ENCODE measurements around the gene PAX5. TPM values are rescaled to one million over a fixed set of nuclear protein-coding genes. Genes with fewer than 3 reads are reported as not detected.

The PAX5 gene
- total and polyA plus RNA-seq, 4 experiments from 2014 or later: 0.32 TPM; not detected in 3

GRCh38 chr9:36815566-36816348, 218.3 kb downstream of the PAX5 start:
- Histone ChIP-seq H3K4me3 (ENCODE audit: low read length in 2 of 2) (no peak overlapping the region), H3K9me3 (ENCODE audit: control insufficient read depth in 1 of 2, low read length in 2 of 2) (no peaks in the 10 kb centered on the region), H3K4me1 (ENCODE audit: insufficient read depth, low read length) (no peaks in the 10 kb centered on the region), H3K27ac (ENCODE audit: low read depth, low read length) (no peak overlapping the region), H3K27me3 (ENCODE audit: insufficient read depth, low read length) (no peaks in the 10 kb centered on the region), H3K36me3 (ENCODE audit: insufficient read depth, low read length) (no peaks in the 10 kb centered on the region)
- no peak overlapping the region for H3K4me3 Mint-ChIP-seq
- no peak for DNase-seq
- ChIA-PET CTCF (ENCODE audit: partially characterized antibody) (no interaction called here), POLR2A (ENCODE audit: partially characterized antibody) (no interaction called here)
- no peaks in the 10 kb centered on the region for H3K9me3 Mint-ChIP-seq
- intact Hi-C loops (cut with micrococcal nuclease): no loop called here
- peaks cover 18 to 26% of the 10 kb centered on the region in 2 donors for H3K27me3 Mint-ChIP-seq
- H3K4me1 Mint-ChIP-seq: peaks cover 0 to 5% (median under 1%) of the 10 kb centered on the region in 4 donors
- H3K27ac Mint-ChIP-seq: no peak overlapping the region
- H3K36me3 Mint-ChIP-seq: no peaks in the 10 kb centered on the region

GRCh38 chr9:36815023-36815422, 219.0 kb downstream of the PAX5 start:
- CTCF ChIA-PET (ENCODE audit: partially characterized antibody): no interaction called here
- no peaks in the 10 kb centered on the region for H3K9me3 ChIP-seq (ENCODE audit: control insufficient read depth in 1 of 2, low read length in 2 of 2)
- H3K36me3 ChIP-seq (ENCODE audit: insufficient read depth, low read length): no peaks in the 10 kb centered on the region
- no peaks in the 10 kb centered on the region for H3K27me3 ChIP-seq (ENCODE audit: insufficient read depth, low read length)
- H3K4me3 ChIP-seq (ENCODE audit: low read length in 2 of 2): no peak overlapping the region
- H3K4me3 Mint-ChIP-seq: no peak overlapping the region
- no peak overlapping the region for H3K27ac ChIP-seq (ENCODE audit: low read depth, low read length)
- peaks cover 0 to 5% (median under 1%) of the 10 kb centered on the region in 4 donors for H3K4me1 Mint-ChIP-seq
- no peak overlapping the region for H3K27ac Mint-ChIP-seq
- no peaks in the 10 kb centered on the region for H3K9me3 Mint-ChIP-seq
- intact Hi-C loops (cut with micrococcal nuclease): no loop called here
- DNase-seq: no peak
- no peaks in the 10 kb centered on the region for H3K4me1 ChIP-seq (ENCODE audit: insufficient read depth, low read length)
- POLR2A ChIA-PET (ENCODE audit: partially characterized antibody): no interaction called here
- H3K27me3 Mint-ChIP-seq: peaks cover 16 to 26% of the 10 kb centered on the region in 2 donors
- no peaks in the 10 kb centered on the region for H3K36me3 Mint-ChIP-seq

GRCh38 chr9:36813154-36813553, 220.9 kb downstream of the PAX5 start:
- intact Hi-C loops (cut with micrococcal nuclease): no loop called here
- peak overlapping the region in 1 of 7 donors; percentile 29 for H3K27ac Mint-ChIP-seq
- H3K27ac ChIP-seq (ENCODE audit: low read depth, low read length): no peak overlapping the region

GRCh38 chr9:36812556-36812955, 221.5 kb downstream of the PAX5 start:
- no peaks in the 10 kb centered on the region for H3K36me3 ChIP-seq (ENCODE audit: insufficient read depth, low read length)
- no peak overlapping the region for H3K4me3 Mint-ChIP-seq
- H3K9me3 Mint-ChIP-seq: no peaks in the 10 kb centered on the region
- H3K27ac Mint-ChIP-seq: no peak overlapping the region
- no peaks in the 10 kb centered on the region for H3K36me3 Mint-ChIP-seq
- no peak overlapping the region for H3K4me3 ChIP-seq (ENCODE audit: low read length in 2 of 2)
- CTCF ChIA-PET (ENCODE audit: partially characterized antibody): no interaction called here
- no peaks in the 10 kb centered on the region for H3K9me3 ChIP-seq (ENCODE audit: control insufficient read depth in 1 of 2, low read length in 2 of 2)
- no peak for DNase-seq
- POLR2A ChIA-PET (ENCODE audit: partially characterized antibody): no interaction called here
- no peaks in the 10 kb centered on the region for H3K27me3 ChIP-seq (ENCODE audit: insufficient read depth, low read length)
- no peak overlapping the region for H3K27ac ChIP-seq (ENCODE audit: low read depth, low read length)
- no peaks in the 10 kb centered on the region for H3K4me1 ChIP-seq (ENCODE audit: insufficient read depth, low read length)
- peaks cover 7 to 20% of the 10 kb centered on the region in 2 donors for H3K27me3 Mint-ChIP-seq
- no peaks in the 10 kb centered on the region for H3K4me1 Mint-ChIP-seq
- intact Hi-C loops (cut with micrococcal nuclease): no loop called here

More at GRCh38 chr9:36813154-36813553, 220.9 kb downstream of the PAX5 start:
- Mint-ChIP-seq H3K36me3 (no peaks in the 10 kb centered on the region), H3K9me3 (no peaks in the 10 kb centered on the region), H3K4me3 (no peak overlapping the region), H3K27me3 (peaks cover 7 to 20% of the 10 kb centered on the region in 2 donors), H3K4me1 (no peaks in the 10 kb centered on the region)
- H3K9me3 ChIP-seq (ENCODE audit: control insufficient read depth in 1 of 2, low read length in 2 of 2): no peaks in the 10 kb centered on the region
- ChIA-PET CTCF (ENCODE audit: partially characterized antibody) (no interaction called here), POLR2A (ENCODE audit: partially characterized antibody) (no interaction called here)
- DNase-seq: no peak
- H3K4me3 ChIP-seq (ENCODE audit: low read length in 2 of 2): no peak overlapping the region
- no peaks in the 10 kb centered on the region for H3K4me1 ChIP-seq (ENCODE audit: insufficient read depth, low read length)
- no peaks in the 10 kb centered on the region for H3K36me3 ChIP-seq (ENCODE audit: insufficient read depth, low read length)
- H3K27me3 ChIP-seq (ENCODE audit: insufficient read depth, low read length): no peaks in the 10 kb centered on the region

GRCh38 chr9:36808251-36808650, 225.8 kb downstream of the PAX5 start:
- Histone ChIP-seq H3K27me3 (ENCODE audit: insufficient read depth, low read length) (no peaks in the 10 kb centered on the region), H3K4me1 (ENCODE audit: insufficient read depth, low read length) (no peaks in the 10 kb centered on the region), H3K27ac (ENCODE audit: low read depth, low read length) (no peak overlapping the region), H3K4me3 (ENCODE audit: low read length in 2 of 2) (no peak overlapping the region), H3K9me3 (ENCODE audit: control insufficient read depth in 1 of 2, low read length in 2 of 2) (no peaks in the 10 kb centered on the region), H3K36me3 (ENCODE audit: insufficient read depth, low read length) (no peaks in the 10 kb centered on the region)
- intact Hi-C loops (cut with micrococcal nuclease): no loop called here
- POLR2A ChIA-PET (ENCODE audit: partially characterized antibody): no interaction called here
- H3K4me1 Mint-ChIP-seq: peaks cover 0 to 1% (median 0%) of the 10 kb centered on the region in 4 donors
- DNase-seq: no peak
- no peak overlapping the region for H3K4me3 Mint-ChIP-seq
- H3K27ac Mint-ChIP-seq: peak overlapping the region in 1 of 7 donors; percentile 47
- H3K9me3 Mint-ChIP-seq: no peaks in the 10 kb centered on the region
- no peaks in the 10 kb centered on the region for H3K36me3 Mint-ChIP-seq
- CTCF ChIA-PET (ENCODE audit: partially characterized antibody): no interaction called here
- H3K27me3 Mint-ChIP-seq: peaks cover 6% of the 10 kb centered on the region in 2 donors

- H3K27ac ChIP-seq (ENCODE audit: low read depth, low read length): no peak overlapping the region
- no peak overlapping the region for H3K4me3 ChIP-seq (ENCODE audit: low read length in 2 of 2)
- H3K4me1 ChIP-seq (ENCODE audit: insufficient read depth, low read length): no peaks in the 10 kb centered on the region
- H3K36me3 Mint-ChIP-seq: no peaks in the 10 kb centered on the region
- H3K27me3 ChIP-seq (ENCODE audit: insufficient read depth, low read length): no peaks in the 10 kb centered on the region
- peaks cover 14 to 25% of the 10 kb centered on the region in 2 donors for H3K27me3 Mint-ChIP-seq
- CTCF ChIA-PET (ENCODE audit: partially characterized antibody): no interaction called here
- no peak overlapping the region for H3K4me3 Mint-ChIP-seq
- intact Hi-C loops (cut with micrococcal nuclease): no loop called here
- no peak for DNase-seq
- no peaks in the 10 kb centered on the region for H3K36me3 ChIP-seq (ENCODE audit: insufficient read depth, low read length)
- H3K27ac Mint-ChIP-seq: no peak overlapping the region
- peaks cover 0 to 1% (median 0%) of the 10 kb centered on the region in 4 donors for H3K4me1 Mint-ChIP-seq
- POLR2A ChIA-PET (ENCODE audit: partially characterized antibody): no interaction called here
- no peaks in the 10 kb centered on the region for H3K9me3 ChIP-seq (ENCODE audit: control insufficient read depth in 1 of 2, low read length in 2 of 2)
- no peaks in the 10 kb centered on the region for H3K9me3 Mint-ChIP-seq
These were observed 230.1 kb downstream of the PAX5 start for GRCh38 chr9:36803961-36804360.

GRCh38 chr9:36802201-36802920, 231.7 kb downstream of the PAX5 start:
- Histone ChIP-seq H3K4me3 (ENCODE audit: low read length in 2 of 2) (no peak overlapping the region), H3K9me3 (ENCODE audit: control insufficient read depth in 1 of 2, low read length in 2 of 2) (no peaks in the 10 kb centered on the region), H3K4me1 (ENCODE audit: insufficient read depth, low read length) (no peaks in the 10 kb centered on the region), H3K36me3 (ENCODE audit: insufficient read depth, low read length) (no peaks in the 10 kb centered on the region), H3K27ac (ENCODE audit: low read depth, low read length) (no peak overlapping the region), H3K27me3 (ENCODE audit: insufficient read depth, low read length) (no peaks in the 10 kb centered on the region)
- Mint-ChIP-seq H3K9me3 (peaks cover 0 to 3% (median 0%) of the 10 kb centered on the region in 8 donors), H3K4me3 (no peak overlapping the region), H3K27me3 (peaks cover 14 to 30% of the 10 kb centered on the region in 2 donors), H3K27ac (no peak overlapping the region), H3K4me1 (peaks cover 0 to 1% (median 0%) of the 10 kb centered on the region in 4 donors), H3K36me3 (no peaks in the 10 kb centered on the region)
- DNase-seq: no peak
- ChIA-PET POLR2A (ENCODE audit: partially characterized antibody) (no interaction called here), CTCF (ENCODE audit: partially characterized antibody) (no interaction called here)
- intact Hi-C loops (cut with micrococcal nuclease): no loop called here
